PC-3 (cell line): ENCODE results near the gene CST4.
"Not testable (repeated sequence)": the region's sequence is repeated elsewhere in the genome, so short reads cannot be mapped to it uniquely, and the experiment has no call there.

ENCODE experiments used
- EZH2 ChIP-seq: fragments of 300-600 bp; sonication (generic); IDR thresholded peaks from one replicate; pipeline ENCODE4 v1.6.1; 2017; ENCODE audit warnings: antibody characterized with exemption, mild to moderate bottlenecking, low read length; ENCODE audit not compliant: unreplicated experiment
- EZH2phosphoT487 ChIP-seq: fragments of 300-600 bp; sonication (generic); IDR thresholded peaks from 2 replicates; pipeline ENCODE4 v1.6.1; 2018; ENCODE audit warnings: mild to moderate bottlenecking, antibody characterized with exemption, low read length, borderline replicate concordance
- TF ChIP-seq, protein P1 (sequence below): fragments of 300-600 bp; sonication (generic); conservative IDR thresholded peaks from 2 replicates; pipeline ENCODE4 v1.5.1; 2017; ENCODE audit warnings: antibody characterized with exemption, low read depth, mild to moderate bottlenecking, low read length

DNA sequence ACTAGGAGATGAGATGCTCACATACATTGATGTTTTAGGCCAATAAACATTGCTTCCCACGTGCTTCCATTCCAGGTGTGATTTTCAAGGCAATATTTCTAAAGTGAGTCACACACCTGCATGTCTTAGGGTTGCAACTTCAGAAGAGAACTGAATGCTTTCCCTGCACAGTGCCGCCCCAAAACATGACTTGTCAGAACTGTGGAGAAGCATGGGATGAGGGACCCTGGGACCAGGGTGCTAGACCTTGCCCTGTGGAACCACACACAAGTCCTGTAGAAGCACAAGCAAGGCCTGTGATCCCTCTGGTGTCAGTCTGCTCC lies 53.1 kb downstream of the CST4 start:
- TF ChIP-seq, protein P1, sequence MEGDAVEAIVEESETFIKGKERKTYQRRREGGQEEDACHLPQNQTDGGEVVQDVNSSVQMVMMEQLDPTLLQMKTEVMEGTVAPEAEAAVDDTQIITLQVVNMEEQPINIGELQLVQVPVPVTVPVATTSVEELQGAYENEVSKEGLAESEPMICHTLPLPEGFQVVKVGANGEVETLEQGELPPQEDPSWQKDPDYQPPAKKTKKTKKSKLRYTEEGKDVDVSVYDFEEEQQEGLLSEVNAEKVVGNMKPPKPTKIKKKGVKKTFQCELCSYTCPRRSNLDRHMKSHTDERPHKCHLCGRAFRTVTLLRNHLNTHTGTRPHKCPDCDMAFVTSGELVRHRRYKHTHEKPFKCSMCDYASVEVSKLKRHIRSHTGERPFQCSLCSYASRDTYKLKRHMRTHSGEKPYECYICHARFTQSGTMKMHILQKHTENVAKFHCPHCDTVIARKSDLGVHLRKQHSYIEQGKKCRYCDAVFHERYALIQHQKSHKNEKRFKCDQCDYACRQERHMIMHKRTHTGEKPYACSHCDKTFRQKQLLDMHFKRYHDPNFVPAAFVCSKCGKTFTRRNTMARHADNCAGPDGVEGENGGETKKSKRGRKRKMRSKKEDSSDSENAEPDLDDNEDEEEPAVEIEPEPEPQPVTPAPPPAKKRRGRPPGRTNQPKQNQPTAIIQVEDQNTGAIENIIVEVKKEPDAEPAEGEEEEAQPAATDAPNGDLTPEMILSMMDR, result not testable (repeated sequence)
- not testable (repeated sequence) for TF ChIP-seq EZH2, EZH2phosphoT487
